Cerebellar cortex (tissue), 1 donor: ENCODE data around the gene ANO4.
"Not testable (repeated sequence)": the region's sequence is repeated elsewhere in the genome, so short reads cannot be mapped to it uniquely, and the experiment has no call there.

Source experiments
- DNase-seq: peaks from one replicate; pipeline ENCODE4 v3.0.0-alpha.2; 2015; ENCODE audit warnings: low spot score

ANO4 gene

DNA sequence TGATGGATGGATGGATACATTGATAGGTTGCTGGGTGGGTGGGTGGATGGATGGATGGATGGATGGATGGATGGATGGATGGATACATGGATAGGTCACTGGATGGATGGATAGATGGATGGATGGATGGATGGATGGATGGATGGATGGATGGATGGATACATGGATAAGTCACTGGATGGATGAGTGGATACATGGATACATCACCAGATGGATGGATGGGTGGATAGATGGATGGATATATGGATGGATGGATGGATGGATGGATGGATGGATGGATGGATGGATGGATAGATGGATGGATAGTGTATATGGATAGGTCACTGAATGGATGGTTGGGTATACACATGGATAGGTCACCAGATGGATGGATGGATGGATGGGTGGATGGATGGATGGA lies 194.9 kb downstream of the ANO4 start:
- not testable (repeated sequence) for DNase-seq

DNA sequence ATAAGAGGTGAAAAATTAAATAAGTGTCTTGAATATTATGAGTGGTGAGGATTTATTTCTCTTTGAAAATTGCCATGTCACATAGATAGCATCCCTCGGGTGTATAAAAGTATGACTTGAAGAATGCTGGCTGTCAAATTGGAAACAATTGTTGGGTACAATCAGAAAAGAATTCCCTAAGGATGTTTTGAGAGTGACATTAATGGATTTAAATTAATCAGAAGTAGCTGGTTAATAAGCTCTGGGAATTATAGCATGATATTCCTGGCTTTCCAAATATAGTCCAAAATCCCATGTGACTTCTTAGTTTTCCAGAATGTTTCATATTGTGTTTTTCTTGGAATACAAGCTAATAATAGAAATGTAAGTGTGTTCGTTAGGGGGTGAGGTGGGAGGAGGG lies 196.5 kb downstream of the ANO4 start:
- no peak for DNase-seq

DNA sequence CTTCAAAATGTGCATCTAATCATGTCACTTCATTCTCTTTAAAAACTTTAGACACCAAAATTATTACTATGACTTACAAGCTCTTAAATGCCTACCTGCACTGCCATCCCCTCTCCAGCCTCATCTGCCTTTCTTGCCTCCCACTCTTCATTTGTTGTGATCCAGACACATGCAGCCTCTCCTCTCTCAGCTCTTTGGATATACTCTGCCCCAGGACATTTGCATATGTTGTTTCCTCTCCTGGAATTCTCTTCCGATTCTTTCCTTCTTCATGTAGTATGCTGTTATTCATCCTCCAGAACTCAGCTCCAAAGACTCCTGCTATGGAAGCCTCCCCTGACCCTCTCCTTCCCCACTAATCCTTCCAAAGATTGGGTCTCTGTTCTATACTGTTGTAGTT lies 197.6 kb downstream of the ANO4 start:
- no peak for DNase-seq

DNA sequence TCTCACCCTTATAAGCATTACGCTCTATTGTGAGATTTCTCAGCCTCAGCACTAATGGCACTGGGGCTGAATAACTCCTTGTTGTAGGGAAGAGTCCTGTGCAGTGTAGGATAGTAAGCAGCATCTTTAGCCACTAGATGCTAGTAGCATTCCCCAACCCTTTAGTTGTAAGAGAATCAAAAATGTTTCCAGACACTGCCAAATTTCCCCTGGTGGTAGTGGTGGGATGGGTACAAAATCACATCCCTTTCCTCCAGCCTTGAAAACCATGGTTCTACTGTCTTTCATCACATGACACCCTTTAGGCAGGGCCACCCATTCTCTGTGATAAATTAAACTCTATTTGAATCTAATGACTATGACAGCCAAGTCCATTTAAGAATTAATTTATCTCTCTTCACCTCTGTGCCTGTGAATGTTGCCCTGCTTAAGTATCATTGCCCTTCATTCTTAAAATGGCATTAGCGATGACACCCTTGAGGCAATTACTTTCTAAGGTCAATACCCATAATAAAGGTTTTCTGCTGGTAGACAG lies 199.4 kb downstream of the ANO4 start:
- no peak for DNase-seq

DNA sequence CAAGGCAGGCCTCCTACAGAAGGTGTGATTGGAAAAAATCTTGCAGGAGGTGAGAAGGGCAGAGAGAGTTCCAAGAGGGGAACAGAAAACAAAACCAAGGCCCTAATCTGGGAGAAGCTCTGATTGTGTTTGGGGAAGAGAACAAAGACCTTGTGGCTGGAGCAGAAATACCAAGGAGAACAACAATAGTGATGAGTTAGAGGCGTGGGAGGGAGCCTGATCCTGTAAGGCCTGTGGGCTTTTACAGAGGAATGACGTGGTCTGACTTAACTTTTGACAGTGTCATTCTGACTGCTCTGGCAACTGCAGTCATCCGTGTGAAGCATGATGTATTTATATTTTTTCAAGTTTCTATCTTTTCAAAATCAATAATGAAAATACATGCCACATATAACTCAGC lies 200.6 kb downstream of the ANO4 start:
- no peak for DNase-seq

- DNase-seq = no peak
Observed at GRCh38 chr12:100995771-100996170, 201.2 kb downstream of the ANO4 start.

DNA sequence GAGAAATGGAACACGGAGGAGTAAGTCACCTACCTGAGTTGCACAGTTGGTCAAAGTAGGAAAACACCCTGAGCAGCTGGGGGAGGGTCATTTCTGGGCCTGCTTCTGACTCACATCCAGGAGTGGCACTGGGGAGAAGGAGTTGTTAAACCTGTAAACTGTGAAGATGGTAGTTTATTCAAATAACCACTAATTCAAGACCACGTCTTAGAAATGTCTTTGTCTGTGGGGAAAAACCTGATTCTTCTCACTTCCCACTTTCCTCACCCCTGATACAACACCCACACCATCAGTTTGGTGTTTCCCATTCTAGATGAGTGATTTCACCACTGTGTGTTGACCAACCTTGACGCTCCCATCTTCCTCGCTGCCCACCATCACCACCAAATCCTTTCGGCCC lies 207.1 kb downstream of the ANO4 start:
- DNase-seq = no peak

DNA sequence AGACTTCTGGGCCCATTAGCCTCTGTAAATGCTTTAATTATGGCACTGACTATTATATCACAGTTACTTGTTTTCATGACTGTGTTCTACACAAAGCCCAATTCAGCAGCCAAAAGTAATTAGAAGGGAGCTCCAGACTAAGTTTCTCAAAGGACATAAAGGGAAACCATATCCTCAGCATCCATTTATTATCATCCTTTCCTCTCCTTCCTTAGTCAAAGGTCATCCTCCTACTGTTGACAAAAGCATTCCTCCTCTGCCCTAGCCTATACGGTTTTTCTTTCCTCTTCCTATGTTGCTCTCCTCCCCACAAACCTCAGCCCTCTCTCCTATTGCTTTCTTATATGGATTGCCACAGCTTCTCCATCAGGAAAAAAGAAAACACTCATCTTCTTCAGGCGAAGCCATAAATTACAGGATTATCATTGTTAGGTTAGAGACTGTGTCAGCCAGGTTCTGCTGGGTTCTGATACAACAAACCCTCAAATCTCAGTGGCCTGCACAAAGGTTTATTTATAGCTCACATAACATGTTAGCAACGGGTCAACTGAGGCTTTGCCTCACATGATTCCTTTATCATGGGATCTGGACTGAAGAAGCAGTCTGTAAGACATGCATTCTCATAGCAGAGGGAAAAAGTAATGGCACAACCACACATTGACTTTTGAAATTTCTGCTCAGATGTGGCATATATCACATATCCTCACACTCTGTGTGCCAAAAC lies 208.3 kb downstream of the ANO4 start:
- DNase-seq = no peak

DNA sequence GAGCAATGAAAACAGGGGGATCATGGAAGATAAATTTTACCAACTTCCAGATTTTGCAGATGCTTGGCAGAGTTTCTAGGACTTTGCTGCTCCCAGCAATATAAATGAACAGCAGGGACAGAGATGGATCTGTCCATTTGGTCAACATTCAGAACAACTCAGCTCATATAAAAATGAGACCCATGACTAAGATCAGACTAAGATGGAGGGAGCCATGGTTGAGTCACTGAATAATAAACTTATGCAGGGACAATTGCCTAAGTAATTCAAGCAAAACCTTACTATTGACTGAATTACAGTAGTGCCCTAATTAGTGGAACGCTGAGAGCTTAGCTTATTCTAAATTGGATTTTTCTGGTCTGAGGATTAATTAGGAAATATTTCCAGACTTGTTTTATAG lies 210.3 kb downstream of the ANO4 start:
- DNase-seq = no peak

DNA sequence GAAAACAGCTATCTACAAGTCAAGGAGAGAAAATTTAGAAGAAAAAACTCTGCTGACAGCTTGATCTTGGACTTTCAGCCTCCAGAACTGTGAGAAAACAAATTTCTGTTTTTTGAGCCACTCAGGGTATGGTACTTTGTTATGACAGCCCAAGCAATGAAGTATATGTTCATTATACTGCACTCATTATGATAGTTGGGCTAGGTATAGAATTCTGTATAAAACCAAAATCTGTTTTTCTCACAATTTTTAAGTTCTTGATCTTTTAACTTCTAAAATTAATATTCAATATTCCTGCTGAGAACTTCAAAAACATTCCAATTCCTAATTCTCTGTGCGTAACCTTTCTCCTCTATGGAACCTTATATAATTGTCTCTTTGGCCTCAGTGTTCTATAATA lies 214.7 kb downstream of the ANO4 start:
- DNase-seq = no peak

DNA sequence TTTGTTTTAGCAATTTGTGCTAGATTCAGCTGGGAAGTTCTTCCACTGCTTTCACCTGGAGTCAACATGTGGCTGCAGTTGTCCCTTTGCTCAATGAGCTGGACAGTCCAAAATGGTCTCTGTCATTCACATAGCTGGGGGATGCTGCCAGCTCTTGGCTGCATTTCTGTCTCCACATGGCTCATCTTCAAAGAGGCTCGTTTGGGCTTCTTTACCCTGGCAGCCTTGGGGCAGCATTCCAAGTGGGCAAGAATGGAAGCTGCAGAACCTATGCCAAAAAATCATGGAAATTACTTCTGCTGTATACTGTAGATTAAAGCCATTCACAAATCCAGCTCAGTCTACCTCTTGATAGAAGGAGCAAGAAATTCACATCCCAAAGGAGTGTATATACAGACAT lies 216.3 kb downstream of the ANO4 start:
- DNase-seq = no peak

DNA sequence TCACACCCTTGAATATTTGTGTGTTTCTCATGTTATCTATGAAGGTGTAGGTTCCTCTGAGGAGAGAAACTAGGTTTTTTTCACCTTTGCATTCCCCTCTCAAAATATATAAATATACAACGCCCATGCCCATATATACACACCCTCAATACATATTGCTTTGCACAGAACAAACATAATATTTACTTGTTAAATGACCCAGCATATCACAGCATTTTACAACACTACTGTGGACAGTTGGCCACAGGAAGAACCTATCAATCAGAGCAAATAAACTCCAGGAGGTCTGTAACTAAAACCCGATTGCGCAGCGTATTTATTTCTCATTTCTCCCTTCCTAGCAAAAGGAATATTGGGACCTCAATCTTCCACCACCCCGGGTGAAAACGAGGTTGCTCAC lies 219.4 kb downstream of the ANO4 start:
- DNase-seq = no peak

- no peak for DNase-seq
Observed at GRCh38 chr12:101015044-101015443, 220.5 kb downstream of the ANO4 start.

DNA sequence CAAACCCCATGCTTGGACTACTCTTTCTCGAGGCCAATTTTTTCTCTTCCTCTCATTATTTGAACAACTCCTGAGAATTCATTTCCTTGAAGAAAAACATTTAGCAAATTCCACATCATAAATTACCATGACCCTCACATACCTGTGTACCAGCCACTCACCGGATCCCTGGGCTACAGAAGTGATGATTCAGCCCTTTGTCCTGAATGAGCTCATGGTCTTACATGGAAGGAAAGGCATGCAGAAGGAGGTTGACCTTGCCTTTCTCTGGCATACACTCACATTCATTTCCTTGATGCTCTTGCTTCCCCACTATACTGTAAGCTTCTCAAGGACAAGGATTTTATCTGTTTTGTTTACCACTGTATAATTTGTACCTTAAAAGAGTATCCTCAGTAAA lies 224.0 kb downstream of the ANO4 start:
- no peak for DNase-seq

- no peak for DNase-seq
Observed at GRCh38 chr12:101019201-101019600, 224.6 kb downstream of the ANO4 start.

DNA sequence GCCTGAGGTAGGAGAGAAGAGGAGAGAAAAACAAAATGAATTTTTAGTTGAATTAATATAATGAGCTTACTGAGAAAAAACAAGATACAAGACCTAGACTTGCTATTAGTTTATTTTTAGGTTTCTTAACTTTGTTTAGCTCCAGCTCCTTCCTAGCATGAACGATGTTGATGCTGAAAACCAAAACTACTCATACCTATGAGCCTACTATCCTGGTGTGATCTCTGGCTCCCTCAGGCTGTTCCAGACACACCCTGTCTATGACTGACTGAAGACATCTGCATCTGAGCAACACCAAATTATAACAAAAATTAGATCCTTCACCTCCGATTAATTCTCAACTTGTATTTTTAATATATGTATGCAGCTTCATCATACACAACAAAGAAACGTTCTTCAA lies 225.1 kb downstream of the ANO4 start:
- no peak for DNase-seq

- DNase-seq = no peak
Observed at GRCh38 chr12:101021442-101021841, 226.9 kb downstream of the ANO4 start.

DNA sequence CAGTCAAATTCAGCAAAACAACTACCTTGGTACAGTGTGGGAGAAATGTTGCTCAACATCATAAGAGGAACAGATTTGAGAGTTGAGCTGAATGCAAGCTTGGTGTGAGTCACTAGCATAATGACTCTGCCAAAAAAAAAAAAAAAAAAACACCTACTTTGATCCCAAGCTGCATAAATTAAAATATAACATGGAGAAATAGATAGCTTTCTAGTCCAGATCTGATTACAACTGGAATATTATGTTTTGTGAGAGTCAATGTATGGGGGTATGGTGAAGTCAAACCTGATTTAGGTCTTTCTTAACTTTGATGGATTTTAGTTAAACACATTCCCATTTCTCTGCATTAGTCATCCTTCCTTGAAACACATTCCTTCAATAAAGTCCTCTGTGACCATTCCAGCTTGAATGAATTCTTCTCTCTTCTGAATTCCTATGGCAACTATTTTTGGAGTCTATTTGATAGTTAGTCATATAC lies 227.4 kb downstream of the ANO4 start:
- no peak for DNase-seq

- no peak for DNase-seq
Observed at GRCh38 chr12:101027200-101027599, 232.6 kb downstream of the ANO4 start.

DNA sequence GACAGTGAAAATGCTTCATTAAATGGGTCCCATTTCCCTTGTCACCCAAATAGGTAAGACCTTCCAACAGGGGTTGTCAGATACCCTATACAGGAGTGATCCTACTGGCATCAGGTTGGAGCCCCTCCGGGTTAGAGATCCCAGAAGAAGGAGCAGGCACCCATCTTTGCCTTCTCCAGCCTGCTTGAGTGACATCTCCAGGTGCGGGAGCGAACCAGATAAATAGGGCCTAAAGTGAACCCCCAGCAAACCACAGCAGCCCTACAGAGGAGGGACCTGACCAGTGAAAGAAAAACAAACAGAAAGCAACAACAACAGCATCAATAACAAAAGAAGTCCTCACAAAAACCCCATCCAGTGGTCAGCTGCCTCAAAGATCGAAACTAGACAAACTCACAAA lies 233.2 kb downstream of the ANO4 start:
- DNase-seq = no peak

DNA sequence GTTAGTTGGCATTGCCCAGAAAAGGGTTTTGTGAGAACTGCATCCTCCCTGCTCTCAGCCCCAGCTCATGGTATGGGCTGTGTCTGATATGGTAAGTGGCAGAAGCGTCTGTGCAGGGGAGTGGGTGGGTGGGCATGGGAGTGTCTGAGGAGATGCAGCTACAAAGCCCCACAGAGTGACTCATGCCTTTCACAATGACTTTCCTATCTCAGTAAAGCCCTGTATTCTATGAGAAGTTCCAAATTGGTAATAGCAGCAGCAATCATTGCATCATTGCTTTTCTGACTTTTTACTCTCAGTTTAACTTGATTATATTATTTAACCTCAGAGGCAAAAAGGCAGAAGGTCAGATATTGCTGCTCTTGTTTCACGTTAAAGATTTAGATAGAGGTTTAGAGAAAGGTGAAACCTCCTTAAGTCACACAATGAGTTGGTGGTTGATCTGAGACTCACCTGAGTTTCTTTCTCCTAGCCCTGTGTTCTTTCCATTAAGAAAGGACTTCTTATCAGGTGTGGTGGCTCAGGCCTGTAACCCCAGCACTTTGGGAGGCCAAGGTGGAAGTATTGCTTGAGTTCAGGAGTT lies 243.8 kb downstream of the ANO4 start:
- DNase-seq = no peak

- no peak for DNase-seq
Observed at GRCh38 chr12:101039848-101040531, 245.4 kb downstream of the ANO4 start.

DNA sequence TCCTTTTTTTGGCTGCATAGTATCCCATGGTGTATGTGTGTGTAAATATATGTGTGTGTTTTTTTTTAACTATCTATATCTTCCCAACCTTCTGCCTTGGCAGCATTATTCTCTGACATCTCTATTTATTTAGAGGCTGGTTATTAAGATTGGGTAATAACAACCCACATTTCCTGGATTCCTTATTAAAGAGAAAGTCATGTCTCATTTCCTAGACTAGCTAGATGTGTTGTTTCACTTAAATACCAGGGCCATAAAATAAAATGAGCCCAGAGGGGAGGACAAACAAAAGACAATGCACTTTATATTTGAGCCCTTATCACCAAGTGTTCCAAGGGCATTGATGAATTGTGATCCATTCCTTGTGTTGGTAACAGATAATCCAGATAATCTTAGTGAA lies 246.4 kb downstream of the ANO4 start:
- DNase-seq = no peak
